ENCODE data around the gene UBA6. TPM values are rescaled to one million over a fixed set of nuclear protein-coding genes. Genes with fewer than 3 reads are reported as not detected.

The UBA6 gene
- total and polyA plus RNA-seq, 9 of the 15 experiments (the other 6 are each of a cell fraction or from before 2014, with no cell fraction given) = 22.9 to 139 (median 94.6) TPM

DNA sequence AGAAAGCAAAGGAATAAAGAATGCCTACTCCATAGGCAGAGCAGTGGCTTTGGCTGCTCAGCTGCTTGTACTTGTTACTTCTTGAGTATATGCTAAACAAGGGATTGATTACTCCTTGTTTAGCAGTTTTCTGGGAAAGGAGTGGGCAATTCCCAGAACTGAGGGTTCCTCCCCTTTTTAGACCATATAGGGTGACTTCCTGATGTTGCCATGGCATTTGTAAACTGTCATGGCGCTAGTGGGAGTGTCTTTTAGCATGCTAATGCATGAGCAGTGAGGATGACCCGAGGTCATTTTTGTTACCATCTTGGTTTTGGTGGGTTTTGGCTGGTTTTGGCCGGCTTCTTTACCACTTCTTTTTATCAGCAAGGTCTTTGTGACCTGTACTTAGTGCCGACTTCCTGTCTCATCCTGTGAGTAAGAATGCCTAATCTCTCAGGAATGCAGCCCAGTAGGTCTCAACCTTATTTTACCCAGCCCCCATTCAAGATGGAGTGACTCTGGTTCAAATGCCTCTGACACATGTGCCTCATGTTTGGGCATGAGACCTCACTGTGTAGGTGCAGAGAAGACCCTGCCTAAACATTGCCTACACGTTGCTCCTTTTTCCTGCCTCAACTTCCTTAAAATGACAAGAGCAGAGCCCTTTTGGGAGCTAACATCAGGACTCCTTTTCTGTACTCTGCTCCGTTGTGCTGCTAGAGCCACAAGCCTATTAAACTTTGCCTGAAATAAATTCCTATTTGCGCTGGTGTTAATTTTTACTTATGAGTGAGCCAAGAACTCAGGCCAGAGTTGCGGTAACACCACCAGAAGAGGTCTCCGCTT, 21.0 kb upstream of the UBA6 start (continued):
- TF ChIP-seq, protein P1, sequence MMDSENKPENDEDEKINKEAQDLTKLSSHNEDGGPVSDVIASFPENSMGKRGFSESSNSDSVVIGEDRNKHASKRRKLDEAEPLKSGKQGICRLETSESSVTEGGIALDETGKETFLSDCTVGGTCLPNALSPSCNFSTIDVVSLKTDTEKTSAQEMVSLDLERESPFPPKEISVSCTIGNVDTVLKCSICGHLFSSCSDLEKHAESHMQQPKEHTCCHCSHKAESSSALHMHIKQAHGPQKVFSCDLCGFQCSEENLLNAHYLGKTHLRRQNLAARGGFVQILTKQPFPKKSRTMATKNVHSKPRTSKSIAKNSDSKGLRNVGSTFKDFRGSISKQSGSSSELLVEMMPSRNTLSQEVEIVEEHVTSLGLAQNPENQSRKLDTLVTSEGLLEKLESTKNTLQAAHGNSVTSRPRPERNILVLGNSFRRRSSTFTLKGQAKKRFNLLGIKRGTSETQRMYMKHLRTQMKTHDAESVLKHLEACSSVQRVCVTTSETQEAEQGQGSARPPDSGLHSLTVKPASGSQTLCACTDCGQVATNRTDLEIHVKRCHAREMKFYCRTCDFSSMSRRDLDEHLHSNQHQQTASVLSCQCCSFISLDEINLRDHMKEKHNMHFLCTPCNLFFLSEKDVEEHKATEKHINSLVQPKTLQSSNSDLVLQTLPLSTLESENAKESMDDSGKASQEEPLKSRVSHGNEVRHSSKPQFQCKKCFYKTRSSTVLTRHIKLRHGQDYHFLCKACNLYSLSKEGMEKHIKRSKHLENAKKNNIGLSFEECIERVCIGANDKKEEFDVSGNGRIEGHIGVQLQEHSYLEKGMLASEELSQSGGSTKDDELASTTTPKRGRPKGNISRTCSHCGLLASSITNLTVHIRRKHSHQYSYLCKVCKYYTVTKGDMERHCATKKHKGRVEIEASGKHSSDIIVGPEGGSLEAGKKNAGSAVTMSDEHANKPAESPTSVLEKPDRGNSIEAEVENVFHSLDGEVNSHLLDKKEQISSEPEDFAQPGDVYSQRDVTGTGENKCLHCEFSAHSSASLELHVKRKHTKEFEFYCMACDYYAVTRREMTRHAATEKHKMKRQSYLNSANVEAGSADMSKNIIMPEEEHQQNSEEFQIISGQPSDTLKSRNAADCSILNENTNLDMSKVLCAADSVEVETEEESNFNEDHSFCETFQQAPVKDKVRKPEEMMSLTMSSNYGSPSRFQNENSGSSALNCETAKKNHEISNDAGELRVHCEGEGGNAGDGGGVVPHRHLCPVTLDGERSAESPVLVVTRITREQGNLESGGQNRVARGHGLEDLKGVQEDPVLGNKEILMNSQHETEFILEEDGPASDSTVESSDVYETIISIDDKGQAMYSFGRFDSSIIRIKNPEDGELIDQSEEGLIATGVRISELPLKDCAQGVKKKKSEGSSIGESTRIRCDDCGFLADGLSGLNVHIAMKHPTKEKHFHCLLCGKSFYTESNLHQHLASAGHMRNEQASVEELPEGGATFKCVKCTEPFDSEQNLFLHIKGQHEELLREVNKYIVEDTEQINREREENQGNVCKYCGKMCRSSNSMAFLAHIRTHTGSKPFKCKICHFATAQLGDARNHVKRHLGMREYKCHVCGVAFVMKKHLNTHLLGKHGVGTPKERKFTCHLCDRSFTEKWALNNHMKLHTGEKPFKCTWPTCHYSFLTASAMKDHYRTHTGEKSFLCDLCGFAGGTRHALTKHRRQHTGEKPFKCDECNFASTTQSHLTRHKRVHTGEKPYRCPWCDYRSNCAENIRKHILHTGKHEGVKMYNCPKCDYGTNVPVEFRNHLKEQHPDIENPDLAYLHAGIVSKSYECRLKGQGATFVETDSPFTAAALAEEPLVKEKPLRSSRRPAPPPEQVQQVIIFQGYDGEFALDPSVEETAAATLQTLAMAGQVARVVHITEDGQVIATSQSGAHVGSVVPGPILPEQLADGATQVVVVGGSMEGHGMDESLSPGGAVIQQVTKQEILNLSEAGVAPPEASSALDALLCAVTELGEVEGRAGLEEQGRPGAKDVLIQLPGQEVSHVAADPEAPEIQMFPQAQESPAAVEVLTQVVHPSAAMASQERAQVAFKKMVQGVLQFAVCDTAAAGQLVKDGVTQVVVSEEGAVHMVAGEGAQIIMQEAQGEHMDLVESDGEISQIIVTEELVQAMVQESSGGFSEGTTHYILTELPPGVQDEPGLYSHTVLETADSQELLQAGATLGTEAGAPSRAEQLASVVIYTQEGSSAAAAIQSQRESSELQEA (IDR thresholded peaks at IDR 0.05; ENCODE audit: low read depth) = no peak
- TF ChIP-seq, protein P2, sequence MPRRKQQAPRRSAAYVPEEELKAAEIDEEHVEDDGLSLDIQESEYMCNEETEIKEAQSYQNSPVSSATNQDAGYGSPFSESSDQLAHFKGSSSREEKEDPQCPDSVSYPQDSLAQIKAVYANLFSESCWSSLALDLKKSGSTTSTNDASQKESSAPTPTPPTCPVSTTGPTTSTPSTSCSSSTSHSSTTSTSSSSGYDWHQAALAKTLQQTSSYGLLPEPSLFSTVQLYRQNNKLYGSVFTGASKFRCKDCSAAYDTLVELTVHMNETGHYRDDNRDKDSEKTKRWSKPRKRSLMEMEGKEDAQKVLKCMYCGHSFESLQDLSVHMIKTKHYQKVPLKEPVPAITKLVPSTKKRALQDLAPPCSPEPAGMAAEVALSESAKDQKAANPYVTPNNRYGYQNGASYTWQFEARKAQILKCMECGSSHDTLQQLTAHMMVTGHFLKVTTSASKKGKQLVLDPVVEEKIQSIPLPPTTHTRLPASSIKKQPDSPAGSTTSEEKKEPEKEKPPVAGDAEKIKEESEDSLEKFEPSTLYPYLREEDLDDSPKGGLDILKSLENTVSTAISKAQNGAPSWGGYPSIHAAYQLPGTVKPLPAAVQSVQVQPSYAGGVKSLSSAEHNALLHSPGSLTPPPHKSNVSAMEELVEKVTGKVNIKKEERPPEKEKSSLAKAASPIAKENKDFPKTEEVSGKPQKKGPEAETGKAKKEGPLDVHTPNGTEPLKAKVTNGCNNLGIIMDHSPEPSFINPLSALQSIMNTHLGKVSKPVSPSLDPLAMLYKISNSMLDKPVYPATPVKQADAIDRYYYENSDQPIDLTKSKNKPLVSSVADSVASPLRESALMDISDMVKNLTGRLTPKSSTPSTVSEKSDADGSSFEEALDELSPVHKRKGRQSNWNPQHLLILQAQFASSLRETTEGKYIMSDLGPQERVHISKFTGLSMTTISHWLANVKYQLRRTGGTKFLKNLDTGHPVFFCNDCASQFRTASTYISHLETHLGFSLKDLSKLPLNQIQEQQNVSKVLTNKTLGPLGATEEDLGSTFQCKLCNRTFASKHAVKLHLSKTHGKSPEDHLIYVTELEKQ (CRISPR knock-in tag; IDR thresholded peaks at IDR 0.05) = peak; percentile 100
- TF ChIP-seq MAFF (IDR thresholded peaks at IDR 0.05; ENCODE audit: low read length) = no peak
- no peak for TF ChIP-seq ZC3H11A (IDR thresholded peaks at IDR 0.05; ENCODE audit: low read depth, low read length)
- TF ChIP-seq ZNF583 (CRISPR knock-in tag; IDR thresholded peaks at IDR 0.05) = peak; percentile 100
- TF ChIP-seq MYBL2 (IDR thresholded peaks at IDR 0.05; ENCODE audit: low read depth) = no peak
- TF ChIP-seq MYBL2 (CRISPR knock-in tag; IDR thresholded peaks at IDR 0.05; ENCODE audit: borderline replicate concordance) = no peak
- peak; percentile 99 for TF ChIP-seq ZNF347 (CRISPR knock-in tag; IDR thresholded peaks at IDR 0.05; ENCODE audit: low read depth)
- TF ChIP-seq, protein P3, sequence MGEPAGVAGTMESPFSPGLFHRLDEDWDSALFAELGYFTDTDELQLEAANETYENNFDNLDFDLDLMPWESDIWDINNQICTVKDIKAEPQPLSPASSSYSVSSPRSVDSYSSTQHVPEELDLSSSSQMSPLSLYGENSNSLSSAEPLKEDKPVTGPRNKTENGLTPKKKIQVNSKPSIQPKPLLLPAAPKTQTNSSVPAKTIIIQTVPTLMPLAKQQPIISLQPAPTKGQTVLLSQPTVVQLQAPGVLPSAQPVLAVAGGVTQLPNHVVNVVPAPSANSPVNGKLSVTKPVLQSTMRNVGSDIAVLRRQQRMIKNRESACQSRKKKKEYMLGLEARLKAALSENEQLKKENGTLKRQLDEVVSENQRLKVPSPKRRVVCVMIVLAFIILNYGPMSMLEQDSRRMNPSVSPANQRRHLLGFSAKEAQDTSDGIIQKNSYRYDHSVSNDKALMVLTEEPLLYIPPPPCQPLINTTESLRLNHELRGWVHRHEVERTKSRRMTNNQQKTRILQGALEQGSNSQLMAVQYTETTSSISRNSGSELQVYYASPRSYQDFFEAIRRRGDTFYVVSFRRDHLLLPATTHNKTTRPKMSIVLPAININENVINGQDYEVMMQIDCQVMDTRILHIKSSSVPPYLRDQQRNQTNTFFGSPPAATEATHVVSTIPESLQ (CRISPR knock-in tag; IDR thresholded peaks at IDR 0.05) = no peak
- no peak for TF ChIP-seq FOXA1 (IDR thresholded peaks at IDR 0.05; ENCODE audit: borderline replicate concordance)
- no peak for TF ChIP-seq SAFB (IDR thresholded peaks at IDR 0.05; ENCODE audit: borderline replicate concordance, low read depth, low read length)
- TF ChIP-seq ERF (CRISPR knock-in tag; IDR thresholded peaks at IDR 0.05) = peak; percentile 100
- peak; percentile 51 for TF ChIP-seq PML (IDR thresholded peaks at IDR 0.05; ENCODE audit: low read length)
- no peak for TF ChIP-seq TAF15 (IDR thresholded peaks at IDR 0.05; ENCODE audit: low read depth, low read length)
- 0 out of 2 replicates have a peak, but pooled peaks have one; percentile 15 for TF ChIP-seq CC2D1A (IDR thresholded peaks at IDR 0.05)

Measured in K562 (cell line).